ENCODE measurements around the gene SAP130. TPM values are rescaled to one million over a fixed set of nuclear protein-coding genes. Genes with fewer than 3 reads are reported as not detected.

SAP130 gene
- total and polyA plus RNA-seq, 12 donors: 7.0 to 22.7 (median 14.0) TPM

DNA sequence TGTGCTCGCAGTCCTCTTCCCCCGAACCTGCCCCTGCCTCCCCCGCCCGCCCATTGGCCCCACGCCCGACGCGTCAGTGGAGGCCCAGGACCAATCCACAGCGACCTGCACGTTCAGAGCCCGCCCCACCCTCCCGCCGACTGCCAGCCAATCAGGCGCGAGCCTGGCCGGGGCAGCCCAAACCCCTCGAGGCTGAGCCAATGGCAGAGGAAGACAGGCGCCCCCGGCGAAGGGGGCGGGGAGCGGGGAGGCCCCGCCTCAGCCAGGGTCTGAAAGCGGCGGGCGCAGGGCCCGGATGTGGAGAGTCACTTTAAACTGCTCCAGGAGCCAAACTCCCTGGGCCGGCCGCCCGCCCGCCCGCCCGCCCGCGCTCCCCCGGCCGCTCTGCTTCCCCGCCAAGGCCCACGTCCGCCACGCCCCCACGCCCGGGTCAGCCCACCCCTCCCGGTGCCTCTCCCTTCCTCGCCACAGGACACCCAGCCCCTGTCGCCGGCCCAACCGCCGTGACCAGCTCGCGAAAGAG is 520 bp downstream of the SAP130 start:
- H3K27ac ChIP-seq: peak overlapping the region; percentile 76 to 97 (median 93)
- WGBS, 4 donors: 0 to 1% (median 0%) methylated on average over 2 to 51 of the region's 51 CpGs
- TF ChIP-seq POLR2A (IDR thresholded peaks at IDR 0.05): no peak
- TF ChIP-seq, protein P1, sequence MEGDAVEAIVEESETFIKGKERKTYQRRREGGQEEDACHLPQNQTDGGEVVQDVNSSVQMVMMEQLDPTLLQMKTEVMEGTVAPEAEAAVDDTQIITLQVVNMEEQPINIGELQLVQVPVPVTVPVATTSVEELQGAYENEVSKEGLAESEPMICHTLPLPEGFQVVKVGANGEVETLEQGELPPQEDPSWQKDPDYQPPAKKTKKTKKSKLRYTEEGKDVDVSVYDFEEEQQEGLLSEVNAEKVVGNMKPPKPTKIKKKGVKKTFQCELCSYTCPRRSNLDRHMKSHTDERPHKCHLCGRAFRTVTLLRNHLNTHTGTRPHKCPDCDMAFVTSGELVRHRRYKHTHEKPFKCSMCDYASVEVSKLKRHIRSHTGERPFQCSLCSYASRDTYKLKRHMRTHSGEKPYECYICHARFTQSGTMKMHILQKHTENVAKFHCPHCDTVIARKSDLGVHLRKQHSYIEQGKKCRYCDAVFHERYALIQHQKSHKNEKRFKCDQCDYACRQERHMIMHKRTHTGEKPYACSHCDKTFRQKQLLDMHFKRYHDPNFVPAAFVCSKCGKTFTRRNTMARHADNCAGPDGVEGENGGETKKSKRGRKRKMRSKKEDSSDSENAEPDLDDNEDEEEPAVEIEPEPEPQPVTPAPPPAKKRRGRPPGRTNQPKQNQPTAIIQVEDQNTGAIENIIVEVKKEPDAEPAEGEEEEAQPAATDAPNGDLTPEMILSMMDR (IDR thresholded peaks at IDR 0.05): no peak
- H3K4me1 ChIP-seq (replicated peaks in 1 of 2): peaks cover 0 to 15% of the 10 kb centered on the region in 2 donors
- H3K4me3 ChIP-seq: peak overlapping the region; percentile 34 to 97 (median 72)
- intact Hi-C loops (cut with DNase I): loop anchor here in 1 of 2 donors (5.0 kb wide), 1 partner anchor 65 kb away; the partner anchor contains the start of gene UGGT1
- peak; percentile 99 to 100 (median 100) for DNase-seq
- no peaks in the 10 kb centered on the region for H3K9me3 ChIP-seq (replicated peaks in 1 of 3)
- H3K36me3 ChIP-seq (replicated peaks in 1 of 2): peaks cover 0 to 1% of the 10 kb centered on the region in 2 donors
- no peaks in the 10 kb centered on the region for H3K27me3 ChIP-seq

DNA sequence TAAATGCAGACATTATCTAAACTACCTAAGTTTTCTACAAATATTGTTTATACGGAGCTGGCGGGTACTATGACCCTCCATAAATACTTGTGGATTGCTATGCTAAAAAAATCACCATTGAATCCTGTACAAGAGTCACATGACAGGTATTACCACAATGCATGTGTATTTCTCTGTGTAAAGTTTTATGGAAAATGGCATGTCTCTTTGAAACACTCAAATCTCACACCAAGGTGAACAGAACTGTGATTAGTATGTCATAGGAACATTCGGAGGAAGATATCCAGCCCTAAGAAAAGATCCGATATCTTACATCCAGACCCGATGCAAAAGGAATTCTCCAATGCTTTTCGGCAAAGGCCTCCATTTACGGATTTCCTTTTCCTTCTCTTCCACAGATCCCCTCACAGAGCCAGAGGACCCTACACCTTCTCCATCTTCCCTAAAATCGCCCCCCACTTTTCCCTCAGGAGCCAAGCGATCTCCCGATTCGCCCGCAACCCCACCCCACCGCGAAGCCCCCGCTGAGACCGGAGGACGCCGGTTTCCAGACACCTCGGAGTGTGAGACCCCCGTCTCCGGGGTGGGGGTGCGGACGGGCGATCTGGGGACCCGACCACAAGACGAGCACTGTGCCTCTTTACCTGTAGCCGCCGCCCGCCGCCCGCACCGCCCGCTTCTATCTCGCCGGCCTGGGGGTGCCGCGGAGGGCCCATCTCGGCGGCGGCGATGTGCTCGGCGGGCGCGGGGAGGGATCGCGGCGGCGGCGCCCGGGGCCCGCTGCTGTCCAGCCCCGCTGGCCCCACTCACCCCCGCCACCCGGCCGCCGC is 1.2 kb downstream of the SAP130 start:
- H3K4me1 ChIP-seq (replicated peaks in 1 of 2): peaks cover 0 to 15% of the 10 kb centered on the region in 2 donors
- H3K27me3 ChIP-seq: no peaks in the 10 kb centered on the region
- peaks cover 0 to 8% of the 10 kb centered on the region in 2 donors for H3K36me3 ChIP-seq (replicated peaks in 1 of 2)
- DNase-seq: no peak
- WGBS, 4 donors: 1 to 4% (median 2%) methylated on average over 11 to 57 of the region's 57 CpGs
- H3K9me3 ChIP-seq (replicated peaks in 1 of 3): no peaks in the 10 kb centered on the region
- H3K27ac ChIP-seq: peak overlapping the region in 3 of 5 donors; percentile 66 to 88 (median 68)
- intact Hi-C loops (cut with DNase I): loop anchor here in 1 of 2 donors (5.0 kb wide), 1 partner anchor 66 kb away; the partner anchor contains the start of gene UGGT1
- TF ChIP-seq, protein P1 (IDR thresholded peaks at IDR 0.05): no peak
- TF ChIP-seq POLR2A (IDR thresholded peaks at IDR 0.05): peak; percentile 58 to 75
- H3K4me3 ChIP-seq: peak overlapping the region; percentile 53 to 97 (median 70)

DNA sequence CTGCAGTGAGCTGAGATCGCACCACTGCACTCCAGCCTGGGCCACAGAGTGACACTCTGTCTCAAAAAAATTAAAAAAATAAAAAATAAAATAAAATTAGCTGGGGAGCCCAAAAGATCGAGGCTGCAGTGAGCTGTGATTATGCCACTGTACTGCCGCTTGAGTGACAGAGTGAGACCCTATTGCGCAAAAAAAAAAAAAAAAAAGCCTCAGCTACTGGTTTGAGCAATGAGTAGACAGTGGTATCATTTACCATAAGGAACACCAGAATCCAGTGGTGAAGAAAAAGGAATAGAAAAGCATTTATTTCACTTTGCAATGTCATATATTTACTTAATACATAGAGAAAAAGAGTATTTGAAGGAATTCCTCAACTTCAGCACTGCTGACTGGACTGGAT is 3.0 kb downstream of the SAP130 start:
- Histone ChIP-seq H3K27ac (no peak overlapping the region), H3K27me3 (no peaks in the 10 kb centered on the region), H3K4me3 (no peak overlapping the region), H3K36me3 (replicated peaks in 1 of 2) (peaks cover 0 to 10% of the 10 kb centered on the region in 2 donors), H3K9me3 (replicated peaks in 1 of 3) (no peaks in the 10 kb centered on the region), H3K4me1 (replicated peaks in 1 of 2) (peaks cover 0 to 15% of the 10 kb centered on the region in 2 donors)
- intact Hi-C loops (cut with DNase I): loop anchor here in 1 of 2 donors (5.0 kb wide), 1 partner anchor 67 kb away; the partner anchor contains the start of gene UGGT1
- no peak for TF ChIP-seq POLR2A (IDR thresholded peaks at IDR 0.05)
- TF ChIP-seq, protein P1 (IDR thresholded peaks at IDR 0.05): no peak
- WGBS, 4 donors: 88 to 93% (median 90%) methylated on average over 4 of the region's 4 CpGs
- DNase-seq: no peak

DNA sequence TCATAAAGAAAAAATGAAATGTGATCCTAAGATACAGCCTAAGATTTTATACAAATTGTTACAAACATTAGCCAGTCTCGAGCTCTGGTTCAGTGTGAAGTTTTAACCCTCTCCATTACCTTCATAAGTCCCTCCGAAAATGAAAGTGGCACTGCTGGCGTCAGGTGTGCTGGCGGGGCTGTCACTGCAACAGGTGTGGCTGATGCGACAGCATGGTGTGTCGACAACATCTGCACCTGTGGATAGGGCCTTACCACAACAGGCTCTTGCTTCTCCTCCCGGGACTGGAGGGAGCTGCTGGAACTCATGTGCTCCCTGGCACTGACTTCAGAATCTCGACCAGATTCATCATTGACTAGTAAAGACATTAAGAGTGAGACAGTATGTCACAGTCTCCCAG is 10.3 kb downstream of the SAP130 start:
- no peak for DNase-seq
- no peak overlapping the region for H3K4me3 ChIP-seq
- TF ChIP-seq, protein P1 (IDR thresholded peaks at IDR 0.05): no peak
- no peak for TF ChIP-seq POLR2A (IDR thresholded peaks at IDR 0.05)
- H3K9me3 ChIP-seq (replicated peaks in 1 of 3): no peaks in the 10 kb centered on the region
- no peak overlapping the region for H3K27ac ChIP-seq
- 91 to 98% (median 94%) methylated on average over 8 of the region's 8 CpGs for WGBS, 4 donors
- H3K27me3 ChIP-seq: no peaks in the 10 kb centered on the region
- H3K4me1 ChIP-seq (replicated peaks in 1 of 2): no peaks in the 10 kb centered on the region
- peaks cover 0 to 61% of the 10 kb centered on the region in 2 donors for H3K36me3 ChIP-seq (replicated peaks in 1 of 2)
- intact Hi-C loops (cut with DNase I): no loop called here

All from adrenal gland (tissue), 12 donors.